GM19438 (cell line): ENCODE results near the gene NCKAP1.
A peak's percentile ranks its signal among the peaks of the same experiment; 100 is the strongest.
"Not testable (repeated sequence)": the region's sequence is repeated elsewhere in the genome, so short reads cannot be mapped to it uniquely, and the experiment has no call there.

Experiments
- ATAC-seq: cut with Tn5 transposase; IDR thresholded peaks from one replicate; pipeline ENCODE4 v1.9.1; 2021; ENCODE audit warnings: low read depth; ENCODE audit not compliant: unreplicated experiment

Gene NCKAP1

GRCh38 chr2:183037553-183038340 lies 510 bp downstream of the NCKAP1 start:
- ATAC-seq, result peak; percentile 43

- no peak for ATAC-seq
Measured at GRCh38 chr2:183037074-183037552, 1.1 kb downstream of the NCKAP1 start.

GRCh38 chr2:183035954-183036669 lies 2.1 kb downstream of the NCKAP1 start:
- ATAC-seq, result peak; percentile 44

DNA sequence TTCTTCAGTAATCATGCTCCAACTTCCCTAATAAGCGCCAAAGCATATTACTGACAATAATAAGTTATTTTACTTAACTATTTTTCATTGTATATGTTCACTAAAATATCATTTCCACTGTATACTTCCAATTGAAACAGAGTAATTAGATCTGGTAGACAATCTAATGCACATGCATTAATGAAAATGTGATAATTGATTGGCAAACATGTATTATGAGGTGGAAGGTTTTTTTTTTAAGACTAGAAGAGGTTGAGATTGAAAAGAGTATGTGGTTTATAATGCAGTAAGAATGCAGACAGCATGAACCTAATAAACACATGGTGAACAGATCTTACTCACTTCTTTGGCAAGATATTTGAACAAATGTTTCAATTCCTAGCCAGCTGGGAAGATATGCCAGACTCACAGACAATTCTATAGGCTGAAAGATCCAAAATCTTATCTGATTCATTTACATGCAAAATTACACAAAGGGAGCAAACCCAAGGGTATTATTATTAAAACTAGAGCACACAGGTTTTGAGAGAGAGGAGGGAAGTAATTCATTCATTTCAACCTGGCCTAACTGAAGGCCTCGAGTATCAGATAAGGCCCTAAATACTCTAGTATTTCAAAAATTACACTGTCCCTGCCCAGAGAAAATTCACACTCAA lies 2.8 kb downstream of the NCKAP1 start:
- ATAC-seq, result no peak

DNA sequence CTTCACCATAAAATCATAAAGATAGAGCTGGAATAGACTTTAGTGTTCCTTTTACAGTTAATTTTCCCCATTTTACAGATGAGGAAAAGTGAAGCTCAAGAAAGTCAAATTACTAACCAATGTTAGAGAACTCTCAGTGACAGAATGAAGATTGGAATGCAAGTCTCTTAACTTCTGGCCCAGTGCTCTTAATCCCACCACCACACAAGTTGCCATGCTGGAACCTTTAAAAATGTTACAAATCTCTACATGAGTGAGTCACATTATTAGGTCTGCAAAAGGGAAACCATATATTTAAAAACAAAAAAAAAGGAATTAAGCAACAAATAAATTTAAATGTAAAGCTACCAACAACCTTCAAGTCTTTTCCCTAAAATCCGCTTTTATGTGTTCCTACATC lies 3.5 kb downstream of the NCKAP1 start:
- ATAC-seq, result no peak

- ATAC-seq, result no peak
Measured at GRCh38 chr2:183033951-183034350, 4.3 kb downstream of the NCKAP1 start.

- no peak for ATAC-seq
Measured at GRCh38 chr2:183031911-183032794, 6.1 kb downstream of the NCKAP1 start.

DNA sequence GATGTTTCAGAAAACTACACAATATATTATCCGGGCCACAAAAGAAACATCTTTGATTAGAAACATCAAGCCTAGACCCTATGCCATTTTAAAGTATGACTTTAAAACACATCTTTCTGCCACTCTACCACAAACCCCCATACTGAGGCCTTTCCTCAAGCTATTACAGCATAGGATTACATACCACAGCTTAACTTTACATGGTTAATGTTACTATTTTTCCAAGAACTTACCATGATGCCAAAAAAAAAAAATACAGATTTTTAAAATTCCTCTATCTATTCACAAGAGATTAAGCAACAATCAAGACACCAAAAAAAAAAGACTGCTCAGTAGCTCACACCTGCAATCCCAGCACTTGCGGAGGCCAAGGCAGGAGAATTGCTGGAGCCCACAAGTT lies 9.0 kb downstream of the NCKAP1 start:
- ATAC-seq, result no peak

GRCh38 chr2:183028108-183028507 lies 10.1 kb downstream of the NCKAP1 start:
- no peak for ATAC-seq

GRCh38 chr2:183027443-183027842 lies 10.8 kb downstream of the NCKAP1 start:
- no peak for ATAC-seq

GRCh38 chr2:183026424-183026823 lies 11.8 kb downstream of the NCKAP1 start:
- no peak for ATAC-seq

GRCh38 chr2:183025993-183026392 lies 12.3 kb downstream of the NCKAP1 start:
- no peak for ATAC-seq

- ATAC-seq, result no peak
Measured at GRCh38 chr2:183024339-183025095, 13.7 kb downstream of the NCKAP1 start.

DNA sequence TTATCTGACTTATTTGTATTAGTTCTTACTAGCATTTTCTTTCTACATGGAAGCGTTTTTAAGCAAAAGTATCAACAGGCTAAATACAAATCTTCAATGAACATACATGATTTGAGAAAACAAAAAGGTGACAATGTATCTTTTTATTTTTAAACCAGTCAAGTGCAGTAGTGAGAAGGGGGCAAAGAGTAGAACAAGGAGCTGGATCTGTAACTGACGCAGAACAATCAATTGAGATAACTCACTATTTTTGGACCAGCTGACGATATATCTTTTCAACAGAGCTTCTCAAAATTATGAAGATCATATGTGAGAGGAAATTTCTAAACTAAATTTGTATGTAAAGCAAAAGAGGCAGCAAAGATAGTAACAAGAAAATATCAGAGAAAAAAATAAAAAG lies 15.5 kb downstream of the NCKAP1 start:
- ATAC-seq, result no peak

GRCh38 chr2:183021613-183022012 lies 16.6 kb downstream of the NCKAP1 start:
- ATAC-seq, result no peak

DNA sequence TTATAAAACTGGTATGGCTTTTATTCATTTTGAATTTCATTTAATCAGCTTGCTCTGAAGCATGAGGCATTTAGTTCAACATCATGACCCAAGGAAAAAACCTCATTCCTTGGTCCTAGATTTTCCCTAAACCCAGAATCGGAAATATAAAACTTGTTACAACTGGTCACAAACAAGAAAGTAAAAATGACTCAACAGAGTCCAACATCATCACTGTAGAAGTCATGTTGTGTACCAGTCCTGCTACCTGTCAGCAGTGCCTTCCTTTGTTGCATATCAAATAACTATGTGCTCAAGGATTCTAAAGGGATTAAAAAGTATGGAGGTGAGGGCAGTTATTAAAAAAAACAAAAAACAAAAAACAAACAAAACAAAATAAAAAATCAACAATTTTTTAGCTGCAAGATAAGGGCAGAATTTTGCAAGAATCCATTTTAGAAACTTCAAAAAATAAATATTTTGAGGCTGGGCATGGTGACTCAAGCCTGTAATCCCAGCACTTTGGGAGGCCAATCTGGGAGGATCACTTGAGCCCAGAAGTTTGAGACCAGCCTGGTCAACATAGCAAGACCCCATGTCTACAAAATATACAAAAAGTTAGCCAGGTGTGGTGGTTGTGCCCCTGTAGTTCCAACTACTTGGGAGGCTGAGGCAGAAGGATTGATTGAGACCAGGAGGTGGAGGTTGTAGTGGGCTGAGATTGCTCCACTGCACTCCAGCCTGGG lies 18.4 kb downstream of the NCKAP1 start:
- no peak for ATAC-seq

DNA sequence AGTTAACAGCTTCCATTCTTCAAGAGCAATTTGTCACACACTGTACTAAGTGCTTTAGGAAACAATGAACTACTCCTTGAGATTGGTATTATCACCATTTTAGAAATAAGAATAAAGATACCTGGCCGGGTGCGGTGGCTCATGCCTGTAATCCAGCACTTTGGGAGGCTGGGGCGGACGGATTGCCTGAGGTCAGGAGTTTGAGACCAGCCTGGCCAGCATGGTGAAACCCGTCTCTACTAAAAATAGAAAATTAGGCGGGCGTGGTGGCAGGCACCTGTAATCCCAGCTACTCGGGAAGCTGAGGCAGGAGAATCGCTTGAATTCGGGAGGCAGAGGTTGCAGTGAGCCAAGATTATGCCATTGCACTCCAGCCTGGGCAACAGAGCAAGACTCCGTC lies 20.4 kb downstream of the NCKAP1 start:
- ATAC-seq, result not testable (repeated sequence)

GRCh38 chr2:183014005-183014404 lies 24.3 kb downstream of the NCKAP1 start:
- ATAC-seq, result no peak

- no peak for ATAC-seq
Measured at GRCh38 chr2:183011743-183012142, 26.5 kb downstream of the NCKAP1 start.
